SK-N-SH (cell line): ENCODE results near the gene SEMA3D.

Experiments used
- CTCF ChIP-seq: fragments of 200-600 bp; sonication (generic); IDR thresholded peaks from 2 replicates; pipeline ENCODE4 v1.6.1; 2017; ENCODE audit warnings: antibody characterized with exemption, mild to moderate bottlenecking, moderate library complexity
- EP300 ChIP-seq, 2 experiments: IDR thresholded peaks; 2 replicates each; pipeline versions ENCODE4 v1.4.0 to v1.6.1; 2012; ENCODE audit warnings: borderline replicate concordance in 1 of 2, low read depth in 1 of 2, low read length in 1 of 2
- MAX ChIP-seq: IDR thresholded peaks from 2 replicates; pipeline ENCODE4 v1.4.0; 2012; ENCODE audit warnings: low read depth
- YY1 ChIP-seq: IDR thresholded peaks from 2 replicates; pipeline ENCODE4 v1.4.0; 2012; ENCODE audit warnings: low read depth, mild to moderate bottlenecking
- TF ChIP-seq, protein P1 (sequence below): IDR thresholded peaks from 2 replicates; pipeline ENCODE4 v1.4.0; 2012; ENCODE audit warnings: low read depth, borderline replicate concordance

DNA sequence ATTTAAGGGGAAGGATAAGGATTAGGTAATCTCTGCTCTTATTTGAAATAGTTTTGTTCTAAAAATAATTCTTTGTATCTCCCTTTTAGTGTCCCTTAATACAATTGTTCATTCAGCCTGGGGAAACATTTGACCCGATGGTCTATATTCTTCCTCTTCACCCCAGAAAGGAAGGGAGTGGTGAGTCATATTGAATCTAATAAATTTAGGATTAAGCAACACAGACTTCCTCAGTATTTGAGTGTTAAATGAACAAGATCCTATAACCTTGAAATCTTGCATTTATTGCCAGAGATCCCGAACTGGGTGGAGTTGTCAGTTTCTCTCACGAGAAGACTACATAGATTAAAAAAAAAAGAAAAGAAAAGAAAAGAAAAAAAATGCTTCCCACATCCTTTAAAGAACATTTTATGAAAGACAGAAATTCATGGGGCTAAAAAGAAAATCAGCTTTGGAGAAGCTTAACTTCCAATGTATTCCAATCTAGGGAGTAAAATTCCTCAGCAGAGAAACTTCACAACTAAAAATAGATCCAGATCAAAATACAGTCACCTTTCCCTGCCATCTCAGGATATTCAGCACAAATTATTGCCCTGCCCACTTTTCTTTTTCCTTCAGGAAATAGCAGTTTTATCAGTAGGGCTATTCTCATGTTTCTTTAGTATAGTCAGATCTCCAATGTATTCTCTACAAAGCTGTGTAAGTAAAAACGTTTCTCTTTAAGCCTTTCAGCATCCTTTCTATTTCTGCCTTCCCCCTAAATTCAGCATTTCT, 82.2 kb downstream of the SEMA3D start:
- TF ChIP-seq CTCF (no peak), EP300 (IDR thresholded peaks at IDR 0.05; ENCODE audit: borderline replicate concordance in 1 of 2, low read depth in 1 of 2, low read length in 1 of 2) (peak in 1 of 2 experiments; percentile 27; a peak in 2 of 4 replicates), YY1 (no peak), MAX (no peak)
- TF ChIP-seq, protein P1, sequence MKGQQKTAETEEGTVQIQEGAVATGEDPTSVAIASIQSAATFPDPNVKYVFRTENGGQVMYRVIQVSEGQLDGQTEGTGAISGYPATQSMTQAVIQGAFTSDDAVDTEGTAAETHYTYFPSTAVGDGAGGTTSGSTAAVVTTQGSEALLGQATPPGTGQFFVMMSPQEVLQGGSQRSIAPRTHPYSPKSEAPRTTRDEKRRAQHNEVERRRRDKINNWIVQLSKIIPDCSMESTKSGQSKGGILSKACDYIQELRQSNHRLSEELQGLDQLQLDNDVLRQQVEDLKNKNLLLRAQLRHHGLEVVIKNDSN = no peak
